Osteocyte (in vitro differentiated cells): Measurements from ENCODE around the gene HINT2. TPM values are rescaled to one million over a fixed set of nuclear protein-coding genes. Genes with fewer than 3 reads are reported as not detected.

ENCODE experiments used
- DNase-seq: peaks from one replicate; pipeline ENCODE4 v3.0.0; 2021; ENCODE audit warnings: mixed read lengths; ENCODE audit not compliant: unreplicated experiment; ENCODE audit errors: extremely low spot score
- H3K27ac Mint-ChIP-seq: one replicate; pipeline ENCODE4 v1.8.0; 2021; ENCODE audit warnings: mild to moderate bottlenecking, mixed read lengths; ENCODE audit not compliant: unreplicated experiment
- H3K27me3 Mint-ChIP-seq: one replicate; pipeline ENCODE4 v1.8.0; 2021; ENCODE audit warnings: mixed read lengths; ENCODE audit not compliant: unreplicated experiment
- H3K36me3 Mint-ChIP-seq: one replicate; pipeline ENCODE4 v1.8.0; 2021; ENCODE audit warnings: mixed read lengths; ENCODE audit not compliant: unreplicated experiment
- H3K4me1 Mint-ChIP-seq: one replicate; pipeline ENCODE4 v1.8.0; 2021; ENCODE audit warnings: mixed read lengths; ENCODE audit not compliant: unreplicated experiment
- H3K4me3 Mint-ChIP-seq: one replicate; pipeline ENCODE4 v1.8.0; 2021; ENCODE audit warnings: mild to moderate bottlenecking, moderate library complexity, mixed read lengths; ENCODE audit not compliant: unreplicated experiment
- H3K9me3 Mint-ChIP-seq: one replicate; pipeline ENCODE4 v1.8.0; 2021; ENCODE audit warnings: mixed read lengths; ENCODE audit not compliant: unreplicated experiment
- CTCF ChIP-seq: fragments of 200-600 bp; sonication (generic); IDR thresholded peaks from 2 replicates; pipeline ENCODE4 v1.5.0; 2021; ENCODE audit warnings: antibody characterized with exemption, mild to moderate bottlenecking, moderate library complexity
- total RNA-seq: library from RNA; stranded (reverse); gene quantifications from 2 replicates; pipeline ENCODE4 v1.2.1, GENCODE V29; 2021

The HINT2 gene
- total RNA-seq, 1 donor from 2014 or later, result 36.0 TPM

DNA sequence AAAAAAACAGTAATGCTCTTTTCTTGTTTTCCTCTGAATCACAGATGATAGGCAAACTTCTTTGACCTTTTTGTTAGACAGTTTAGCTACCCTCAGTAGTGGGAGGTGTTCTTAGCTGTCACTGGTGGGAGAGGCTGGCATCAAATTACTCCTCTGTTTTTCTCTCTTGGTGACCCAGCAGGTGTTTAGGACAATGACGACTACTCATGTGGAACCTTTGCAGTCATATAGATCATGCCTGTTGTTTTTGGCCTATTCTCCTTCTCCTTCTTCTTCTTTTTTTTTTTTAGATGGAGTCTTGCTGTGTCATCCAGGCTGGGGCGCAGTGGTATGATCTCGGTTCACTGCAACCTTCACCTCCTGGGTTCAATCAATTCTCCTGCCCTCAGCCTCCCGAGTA lies 38.8 kb downstream of the HINT2 start:
- no peaks in the 10 kb centered on the region for H3K9me3 Mint-ChIP-seq
- DNase-seq, result no peak

GRCh38 chr9:35774907-35775635 lies 39.8 kb downstream of the HINT2 start:
- H3K4me1 Mint-ChIP-seq, result no peaks in the 10 kb centered on the region
- H3K27ac Mint-ChIP-seq, result no peak overlapping the region
- DNase-seq, result no peak
- no peaks in the 10 kb centered on the region for H3K9me3 Mint-ChIP-seq
- peaks cover 15% of the 10 kb centered on the region for H3K27me3 Mint-ChIP-seq
- H3K36me3 Mint-ChIP-seq, result no peaks in the 10 kb centered on the region
- no peak for TF ChIP-seq CTCF
- no peak overlapping the region for H3K4me3 Mint-ChIP-seq

More for the DNA sequence above, 38.8 kb downstream of the HINT2 start:
- Mint-ChIP-seq H3K27ac (no peak overlapping the region), H3K4me3 (no peak overlapping the region), H3K27me3 (peaks cover 24% of the 10 kb centered on the region), H3K4me1 (no peaks in the 10 kb centered on the region), H3K36me3 (no peaks in the 10 kb centered on the region)
- no peak for TF ChIP-seq CTCF

DNA sequence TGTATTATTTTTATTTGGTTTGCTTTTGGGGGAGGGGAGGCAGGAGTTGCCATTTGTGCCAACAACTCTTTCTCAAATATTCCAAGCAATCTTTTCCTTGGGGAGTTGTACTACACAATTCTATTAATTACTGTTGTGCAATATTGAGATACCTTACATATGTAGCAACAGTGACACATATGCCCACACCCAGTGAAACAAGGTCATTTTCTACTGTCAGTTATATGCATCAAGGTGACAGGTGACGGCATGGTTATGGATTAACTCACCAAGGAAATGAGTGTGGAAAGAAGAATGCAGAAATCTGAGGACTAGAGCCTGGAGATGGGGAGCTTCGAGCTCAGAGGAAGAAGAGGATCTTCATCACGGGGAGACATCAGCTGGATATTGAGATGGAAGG lies 42.9 kb downstream of the HINT2 start:
- H3K4me3 Mint-ChIP-seq, result no peak overlapping the region
- no peaks in the 10 kb centered on the region for H3K9me3 Mint-ChIP-seq
- H3K4me1 Mint-ChIP-seq, result no peaks in the 10 kb centered on the region
- no peaks in the 10 kb centered on the region for H3K36me3 Mint-ChIP-seq
- no peak for DNase-seq
- no peak overlapping the region for H3K27ac Mint-ChIP-seq
- no peak for TF ChIP-seq CTCF
- no peaks in the 10 kb centered on the region for H3K27me3 Mint-ChIP-seq

DNA sequence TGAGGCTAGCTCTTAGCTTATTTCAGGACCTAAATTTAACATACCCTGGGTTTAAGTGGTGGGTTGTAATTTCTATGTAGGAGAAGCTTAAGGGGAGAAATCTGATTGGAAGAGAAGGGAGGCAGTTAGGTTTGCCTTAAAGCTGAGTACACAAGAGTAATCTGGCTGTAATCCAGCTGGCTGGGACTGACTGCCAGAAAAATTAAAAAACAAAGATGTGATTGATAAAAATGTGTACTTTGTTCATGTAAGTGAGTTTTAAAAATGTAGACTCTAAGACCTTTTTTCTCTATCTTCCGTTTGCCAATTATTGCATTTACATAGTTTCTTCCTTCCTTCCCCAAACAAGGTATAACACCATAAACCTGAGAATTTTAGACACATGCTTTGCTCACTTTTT lies 43.3 kb downstream of the HINT2 start:
- Mint-ChIP-seq H3K27me3 (no peaks in the 10 kb centered on the region), H3K9me3 (no peaks in the 10 kb centered on the region), H3K36me3 (no peaks in the 10 kb centered on the region), H3K27ac (no peak overlapping the region), H3K4me1 (no peaks in the 10 kb centered on the region), H3K4me3 (no peak overlapping the region)
- TF ChIP-seq CTCF, result no peak
- DNase-seq, result no peak

DNA sequence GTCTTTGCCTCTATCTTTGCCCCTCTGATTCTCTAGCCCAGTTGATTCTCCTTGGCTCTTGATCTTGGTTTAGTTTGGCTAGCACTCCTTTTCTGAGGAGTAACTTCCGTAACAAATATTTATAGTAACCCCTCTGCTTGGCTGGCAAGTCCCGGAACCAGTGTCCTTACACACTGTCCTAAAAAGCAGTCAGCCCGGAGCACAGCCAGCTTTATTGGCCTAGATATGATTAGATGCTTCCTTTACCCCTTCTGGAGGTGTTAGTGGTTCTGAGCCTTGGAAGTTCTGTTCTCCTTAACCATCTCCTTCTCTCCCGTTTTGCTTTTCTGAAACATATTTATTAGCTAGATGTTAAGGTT lies 43.8 kb downstream of the HINT2 start:
- no peaks in the 10 kb centered on the region for H3K4me1 Mint-ChIP-seq
- no peaks in the 10 kb centered on the region for H3K27me3 Mint-ChIP-seq
- no peak overlapping the region for H3K27ac Mint-ChIP-seq
- H3K9me3 Mint-ChIP-seq, result no peaks in the 10 kb centered on the region
- TF ChIP-seq CTCF, result no peak
- no peak overlapping the region for H3K4me3 Mint-ChIP-seq
- H3K36me3 Mint-ChIP-seq, result no peaks in the 10 kb centered on the region
- DNase-seq, result no peak
